HepG2 (cell line): ENCODE data around the gene ARRDC1. TPM values are rescaled to one million over a fixed set of nuclear protein-coding genes. Genes with fewer than 3 reads are reported as not detected.

Experiments
- ARHGAP35 ChIP-seq: sonication (generic); formaldehyde crosslinking; IDR thresholded peaks from 2 replicates; pipeline ENCODE4 v1.9.0; 2022; ENCODE audit warnings: mild to moderate bottlenecking, inconsistent platforms, moderate library complexity, missing genetic modification reagents, borderline replicate concordance
- ATM ChIP-seq: fragments of 450-650 bp; IDR thresholded peaks from 2 replicates; pipeline ENCODE4 v1.7.1; 2017; ENCODE audit warnings: mild to moderate bottlenecking, borderline replicate concordance
- EED ChIP-seq: sonication (generic); formaldehyde crosslinking; IDR thresholded peaks from 2 replicates; pipeline ENCODE4 v1.5.0; 2020; ENCODE audit warnings: mild to moderate bottlenecking, missing genetic modification reagents
- ERF ChIP-seq: IDR thresholded peaks from 2 replicates; pipeline ENCODE4 v1.6.1; 2018; ENCODE audit warnings: missing biosample characterization, missing genetic modification reagents
- ISL2 ChIP-seq: sonication (generic); formaldehyde crosslinking; IDR thresholded peaks from 2 replicates; pipeline ENCODE4 v1.5.0; 2020; ENCODE audit warnings: missing genetic modification reagents
- MZF1 ChIP-seq: sonication (generic); formaldehyde crosslinking; IDR thresholded peaks from 2 replicates; pipeline ENCODE4 v1.8.1; 2023; ENCODE audit warnings: mild to moderate bottlenecking, missing genetic modification reagents, borderline replicate concordance
- NFKBIZ ChIP-seq: IDR thresholded peaks from 2 replicates; pipeline ENCODE4 v1.6.1; 2018; ENCODE audit warnings: missing genetic modification reagents, missing compliant biosample characterization
- SIX1 ChIP-seq: sonication (generic); formaldehyde crosslinking; IDR thresholded peaks from 2 replicates; pipeline ENCODE4 v1.4.0; 2020; ENCODE audit warnings: missing genetic modification reagents, borderline replicate concordance
- ZNF33B ChIP-seq: sonication (generic); formaldehyde crosslinking; IDR thresholded peaks from 2 replicates; pipeline ENCODE4 v1.5.1; 2020; ENCODE audit warnings: mild to moderate bottlenecking, missing genetic modification reagents
- ZNF460 ChIP-seq: sonication (generic); formaldehyde crosslinking; IDR thresholded peaks from 2 replicates; pipeline ENCODE4 v1.5.1; 2020; ENCODE audit warnings: missing genetic modification reagents, mild to moderate bottlenecking, borderline replicate concordance
- ZNF674 ChIP-seq: sonication (generic); formaldehyde crosslinking; IDR thresholded peaks from 2 replicates; pipeline ENCODE4 v1.5.0; 2020; ENCODE audit warnings: low read depth, mild to moderate bottlenecking, missing genetic modification reagents
- polyA plus RNA-seq, 8 experiments: library from polyadenylated mRNA; depleted of rRNA in 3 of 8; stranded (reverse) in 7 of 8; unstranded in 1 of 8; fragments of >200 nt; fragmentation: Illumina TruSeq in 4 of 8; extraction: Trizol in 4 of 8; gene quantifications; 2 replicates each; pipeline versions ENCODE4 v1.2.1 to v1.2.3, GENCODE V29; 2011 to 2016; ENCODE audit warnings: low read depth in 4 of 8, missing spikeins in 1 of 8, mixed read lengths in 1 of 8; ENCODE audit not compliant: insufficient read depth in 1 of 8
- total RNA-seq, 5 experiments: library from RNA; depleted of rRNA; stranded (reverse); fragments of >200 nt; fragmentation: Illumina TruSeq; extraction: Trizol; gene quantifications; 2 replicates each; pipeline ENCODE4 v1.2.3, GENCODE V29; 2016; ENCODE audit warnings: low read depth in 1 of 5
- TF ChIP-seq, protein P1 (sequence below): sonication (generic); formaldehyde crosslinking; IDR thresholded peaks from 2 replicates; pipeline ENCODE4 v1.4.0; 2020; ENCODE audit warnings: missing genetic modification reagents, borderline replicate concordance
- TF ChIP-seq, protein P2 (sequence below): IDR thresholded peaks from 2 replicates; pipeline ENCODE4 v1.6.1; 2016; ENCODE audit warnings: control low read depth
- TF ChIP-seq, protein P3 (sequence below): sonication (generic); formaldehyde crosslinking; IDR thresholded peaks from 2 replicates; pipeline ENCODE4 v1.5.0; 2020; ENCODE audit warnings: mild to moderate bottlenecking, low read depth, missing genetic modification reagents, borderline replicate concordance
- TF ChIP-seq, protein P4 (sequence below), 2 experiments: IDR thresholded peaks; 2 replicates each; pipeline ENCODE4 v1.6.1; 2011 to 2012; ENCODE audit warnings: low read length in 2 of 2, borderline replicate concordance in 1 of 2, low read depth in 1 of 2, mild to moderate bottlenecking in 1 of 2, moderate library complexity in 1 of 2
- TF ChIP-seq, protein P5 (sequence below): sonication (generic); formaldehyde crosslinking; IDR thresholded peaks from 2 replicates; pipeline ENCODE4 v1.5.1; 2020; ENCODE audit warnings: mild to moderate bottlenecking, missing genetic modification reagents

The ARRDC1 gene
- total and polyA plus RNA-seq, 2 of the 13 experiments (the other 11 are each of a cell fraction or from before 2014, with no cell fraction given) = 21.7 to 44.4 TPM

DNA sequence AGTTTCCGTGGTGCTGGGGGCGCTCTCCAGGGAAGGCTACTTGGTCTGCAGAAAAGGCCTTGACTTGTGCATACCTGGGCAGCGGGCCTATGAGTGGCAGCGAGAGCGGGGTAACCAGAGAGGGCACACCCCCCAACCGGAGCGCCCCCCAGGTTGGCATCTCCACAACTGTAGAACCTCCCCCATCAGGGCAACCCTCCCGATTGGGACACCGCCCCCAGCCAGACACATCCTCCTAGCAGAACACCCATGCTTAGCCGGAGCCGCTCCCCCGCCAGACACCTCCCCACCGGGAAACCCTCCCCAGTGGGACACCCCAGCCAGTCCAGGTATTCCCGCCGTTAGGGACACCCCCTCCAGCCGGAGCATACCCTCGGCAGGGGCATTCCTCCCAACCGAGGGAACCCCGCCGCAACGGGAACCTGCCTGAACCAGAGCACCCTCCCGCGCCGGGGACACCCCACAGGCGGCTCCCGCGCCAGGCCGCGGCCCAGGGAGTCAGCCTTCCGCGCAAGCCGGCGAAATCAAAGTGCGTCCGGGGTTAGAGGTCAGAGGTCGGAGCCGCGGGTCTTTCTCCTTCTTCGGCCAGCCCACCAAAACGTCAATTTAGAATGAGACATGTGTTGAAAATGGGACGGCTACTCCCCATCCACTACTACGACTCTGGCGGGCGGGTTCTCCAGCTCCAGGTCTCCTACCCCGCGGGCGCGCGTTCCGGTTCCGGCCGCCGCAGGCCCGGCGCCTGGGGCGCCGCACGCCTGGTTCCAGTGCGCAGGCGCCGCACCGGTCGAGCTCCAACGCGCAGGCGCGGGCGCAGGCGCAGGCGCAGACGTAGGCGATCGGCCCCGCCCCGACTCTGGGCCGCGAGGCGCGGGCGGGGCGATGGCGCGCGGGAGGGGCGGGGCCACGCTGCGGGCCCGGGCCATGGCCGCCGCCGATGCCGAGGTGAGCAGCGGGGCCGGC lies 12.9 kb downstream of the ARRDC1 start, which contains the start of gene EHMT1 (continued):
- no peak for TF ChIP-seq NFKBIZ (CRISPR knock-in tag)
- TF ChIP-seq, protein P1, sequence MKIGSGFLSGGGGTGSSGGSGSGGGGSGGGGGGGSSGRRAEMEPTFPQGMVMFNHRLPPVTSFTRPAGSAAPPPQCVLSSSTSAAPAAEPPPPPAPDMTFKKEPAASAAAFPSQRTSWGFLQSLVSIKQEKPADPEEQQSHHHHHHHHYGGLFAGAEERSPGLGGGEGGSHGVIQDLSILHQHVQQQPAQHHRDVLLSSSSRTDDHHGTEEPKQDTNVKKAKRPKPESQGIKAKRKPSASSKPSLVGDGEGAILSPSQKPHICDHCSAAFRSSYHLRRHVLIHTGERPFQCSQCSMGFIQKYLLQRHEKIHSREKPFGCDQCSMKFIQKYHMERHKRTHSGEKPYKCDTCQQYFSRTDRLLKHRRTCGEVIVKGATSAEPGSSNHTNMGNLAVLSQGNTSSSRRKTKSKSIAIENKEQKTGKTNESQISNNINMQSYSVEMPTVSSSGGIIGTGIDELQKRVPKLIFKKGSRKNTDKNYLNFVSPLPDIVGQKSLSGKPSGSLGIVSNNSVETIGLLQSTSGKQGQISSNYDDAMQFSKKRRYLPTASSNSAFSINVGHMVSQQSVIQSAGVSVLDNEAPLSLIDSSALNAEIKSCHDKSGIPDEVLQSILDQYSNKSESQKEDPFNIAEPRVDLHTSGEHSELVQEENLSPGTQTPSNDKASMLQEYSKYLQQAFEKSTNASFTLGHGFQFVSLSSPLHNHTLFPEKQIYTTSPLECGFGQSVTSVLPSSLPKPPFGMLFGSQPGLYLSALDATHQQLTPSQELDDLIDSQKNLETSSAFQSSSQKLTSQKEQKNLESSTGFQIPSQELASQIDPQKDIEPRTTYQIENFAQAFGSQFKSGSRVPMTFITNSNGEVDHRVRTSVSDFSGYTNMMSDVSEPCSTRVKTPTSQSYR (CRISPR knock-in tag) = no peak
- 0 out of 2 replicates have a peak, but pooled peaks have one; percentile 27 for TF ChIP-seq ARHGAP35 (CRISPR knock-in tag)
- no peak for TF ChIP-seq MZF1
- TF ChIP-seq, protein P2, sequence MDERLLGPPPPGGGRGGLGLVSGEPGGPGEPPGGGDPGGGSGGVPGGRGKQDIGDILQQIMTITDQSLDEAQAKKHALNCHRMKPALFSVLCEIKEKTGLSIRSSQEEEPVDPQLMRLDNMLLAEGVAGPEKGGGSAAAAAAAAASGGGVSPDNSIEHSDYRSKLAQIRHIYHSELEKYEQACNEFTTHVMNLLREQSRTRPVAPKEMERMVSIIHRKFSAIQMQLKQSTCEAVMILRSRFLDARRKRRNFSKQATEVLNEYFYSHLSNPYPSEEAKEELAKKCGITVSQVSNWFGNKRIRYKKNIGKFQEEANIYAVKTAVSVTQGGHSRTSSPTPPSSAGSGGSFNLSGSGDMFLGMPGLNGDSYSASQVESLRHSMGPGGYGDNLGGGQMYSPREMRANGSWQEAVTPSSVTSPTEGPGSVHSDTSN (CRISPR knock-in tag) = no peak
- TF ChIP-seq ERF (CRISPR knock-in tag) = peak; percentile 43; the same call in 1 of the 2 replicates
- 0 out of 2 replicates have a peak, but pooled peaks have one; percentile 20 for TF ChIP-seq SIX1 (CRISPR knock-in tag)
- TF ChIP-seq, protein P3, sequence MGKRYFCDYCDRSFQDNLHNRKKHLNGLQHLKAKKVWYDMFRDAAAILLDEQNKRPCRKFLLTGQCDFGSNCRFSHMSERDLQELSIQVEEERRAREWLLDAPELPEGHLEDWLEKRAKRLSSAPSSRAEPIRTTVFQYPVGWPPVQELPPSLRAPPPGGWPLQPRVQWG (CRISPR knock-in tag) = no peak
- peak; percentile 18; the same call in 1 of the 2 replicates for TF ChIP-seq EED (CRISPR knock-in tag)
- TF ChIP-seq, protein P4, sequence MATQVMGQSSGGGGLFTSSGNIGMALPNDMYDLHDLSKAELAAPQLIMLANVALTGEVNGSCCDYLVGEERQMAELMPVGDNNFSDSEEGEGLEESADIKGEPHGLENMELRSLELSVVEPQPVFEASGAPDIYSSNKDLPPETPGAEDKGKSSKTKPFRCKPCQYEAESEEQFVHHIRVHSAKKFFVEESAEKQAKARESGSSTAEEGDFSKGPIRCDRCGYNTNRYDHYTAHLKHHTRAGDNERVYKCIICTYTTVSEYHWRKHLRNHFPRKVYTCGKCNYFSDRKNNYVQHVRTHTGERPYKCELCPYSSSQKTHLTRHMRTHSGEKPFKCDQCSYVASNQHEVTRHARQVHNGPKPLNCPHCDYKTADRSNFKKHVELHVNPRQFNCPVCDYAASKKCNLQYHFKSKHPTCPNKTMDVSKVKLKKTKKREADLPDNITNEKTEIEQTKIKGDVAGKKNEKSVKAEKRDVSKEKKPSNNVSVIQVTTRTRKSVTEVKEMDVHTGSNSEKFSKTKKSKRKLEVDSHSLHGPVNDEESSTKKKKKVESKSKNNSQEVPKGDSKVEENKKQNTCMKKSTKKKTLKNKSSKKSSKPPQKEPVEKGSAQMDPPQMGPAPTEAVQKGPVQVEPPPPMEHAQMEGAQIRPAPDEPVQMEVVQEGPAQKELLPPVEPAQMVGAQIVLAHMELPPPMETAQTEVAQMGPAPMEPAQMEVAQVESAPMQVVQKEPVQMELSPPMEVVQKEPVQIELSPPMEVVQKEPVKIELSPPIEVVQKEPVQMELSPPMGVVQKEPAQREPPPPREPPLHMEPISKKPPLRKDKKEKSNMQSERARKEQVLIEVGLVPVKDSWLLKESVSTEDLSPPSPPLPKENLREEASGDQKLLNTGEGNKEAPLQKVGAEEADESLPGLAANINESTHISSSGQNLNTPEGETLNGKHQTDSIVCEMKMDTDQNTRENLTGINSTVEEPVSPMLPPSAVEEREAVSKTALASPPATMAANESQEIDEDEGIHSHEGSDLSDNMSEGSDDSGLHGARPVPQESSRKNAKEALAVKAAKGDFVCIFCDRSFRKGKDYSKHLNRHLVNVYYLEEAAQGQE (IDR thresholded peaks at IDR 0.05; ENCODE audit: borderline replicate concordance in 1 of 2, low read depth in 1 of 2, low read length in 2 of 2) = 0 out of 4 replicates have a peak, but pooled peaks of 1 of the 2 experiments have one; percentile 5
- TF ChIP-seq ATM = no peak
- TF ChIP-seq ISL2 (CRISPR knock-in tag) = peak; percentile 57; the same call in 1 of the 2 replicates
- no peak for TF ChIP-seq ZNF460
- TF ChIP-seq, protein P5, sequence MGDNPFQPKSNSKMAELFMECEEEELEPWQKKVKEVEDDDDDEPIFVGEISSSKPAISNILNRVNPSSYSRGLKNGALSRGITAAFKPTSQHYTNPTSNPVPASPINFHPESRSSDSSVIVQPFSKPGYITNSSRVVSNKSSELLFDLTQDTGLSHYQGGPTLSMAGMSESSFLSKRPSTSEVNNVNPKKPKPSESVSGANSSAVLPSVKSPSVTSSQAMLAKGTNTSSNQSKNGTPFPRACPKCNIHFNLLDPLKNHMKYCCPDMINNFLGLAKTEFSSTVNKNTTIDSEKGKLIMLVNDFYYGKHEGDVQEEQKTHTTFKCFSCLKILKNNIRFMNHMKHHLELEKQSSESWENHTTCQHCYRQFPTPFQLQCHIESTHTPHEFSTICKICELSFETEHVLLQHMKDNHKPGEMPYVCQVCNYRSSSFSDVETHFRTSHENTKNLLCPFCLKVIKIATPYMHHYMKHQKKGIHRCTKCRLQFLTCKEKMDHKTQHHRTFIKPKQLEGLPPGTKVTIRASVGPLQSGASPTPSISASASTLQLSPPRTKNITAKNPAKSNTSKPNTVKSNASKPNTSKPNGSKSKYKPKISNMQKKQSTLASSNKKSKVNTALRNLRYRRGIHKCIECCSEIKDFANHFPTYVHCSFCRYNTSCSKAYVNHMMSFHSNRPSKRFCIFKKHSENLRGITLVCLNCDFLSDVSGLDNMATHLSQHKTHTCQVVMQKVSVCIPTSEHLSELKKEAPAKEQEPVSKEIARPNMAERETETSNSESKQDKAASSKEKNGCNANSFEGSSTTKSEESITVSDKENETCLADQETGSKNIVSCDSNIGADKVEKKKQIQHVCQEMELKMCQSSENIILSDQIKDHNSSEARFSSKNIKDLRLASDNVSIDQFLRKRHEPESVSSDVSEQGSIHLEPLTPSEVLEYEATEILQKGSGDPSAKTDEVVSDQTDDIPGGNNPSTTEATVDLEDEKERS (CRISPR knock-in tag) = no peak
- no peak; the same call in 1 of the 2 replicates for TF ChIP-seq ZNF33B (CRISPR knock-in tag)
- TF ChIP-seq ZNF674 (CRISPR knock-in tag) = no peak
